ENCODE measurements around the gene BEST2.

DNA sequence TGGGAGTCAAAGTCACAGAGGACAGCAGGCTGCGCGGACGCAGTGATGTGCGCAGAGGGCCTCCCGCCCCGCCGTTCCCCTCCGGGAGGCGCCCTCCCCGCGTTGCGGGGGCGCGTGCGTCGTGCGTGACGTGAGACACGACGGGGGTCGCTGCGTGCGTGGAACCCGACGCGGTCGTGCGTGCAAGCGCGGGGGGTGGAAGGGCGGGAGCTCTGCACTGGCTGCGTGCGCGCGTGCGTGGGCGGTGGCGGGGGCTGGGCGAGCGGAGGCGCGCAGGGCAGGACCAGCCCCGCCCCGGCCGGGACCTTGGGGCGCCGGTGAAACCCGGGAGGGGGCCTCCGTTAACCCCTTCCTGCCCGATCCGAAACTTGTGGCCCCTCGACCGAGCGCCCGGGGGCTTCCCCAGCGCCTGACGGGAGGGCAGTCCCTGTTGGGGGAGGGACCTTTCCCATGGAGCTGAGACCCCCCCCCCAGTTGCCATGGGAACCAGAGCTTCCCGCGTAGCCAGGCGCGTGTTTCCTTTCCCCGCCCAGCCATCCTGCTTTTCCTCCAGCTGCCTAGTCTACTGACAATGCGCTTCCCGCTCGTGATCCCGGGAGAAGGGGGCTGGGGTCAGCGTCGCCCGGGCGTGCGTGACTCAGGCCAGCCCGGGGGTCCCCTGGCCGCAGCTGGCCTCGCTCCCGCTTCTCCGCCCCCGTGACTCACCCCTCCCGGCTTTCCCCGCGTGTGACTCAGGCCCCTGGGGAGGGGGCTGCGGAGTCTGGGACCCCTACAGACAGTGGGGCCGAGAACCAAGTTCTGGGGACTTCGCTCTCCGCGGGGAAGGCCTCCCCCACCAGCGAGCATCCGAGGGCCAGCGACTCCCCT is 31.1 kb downstream of the BEST2 start:
- TF ChIP-seq, protein P1, sequence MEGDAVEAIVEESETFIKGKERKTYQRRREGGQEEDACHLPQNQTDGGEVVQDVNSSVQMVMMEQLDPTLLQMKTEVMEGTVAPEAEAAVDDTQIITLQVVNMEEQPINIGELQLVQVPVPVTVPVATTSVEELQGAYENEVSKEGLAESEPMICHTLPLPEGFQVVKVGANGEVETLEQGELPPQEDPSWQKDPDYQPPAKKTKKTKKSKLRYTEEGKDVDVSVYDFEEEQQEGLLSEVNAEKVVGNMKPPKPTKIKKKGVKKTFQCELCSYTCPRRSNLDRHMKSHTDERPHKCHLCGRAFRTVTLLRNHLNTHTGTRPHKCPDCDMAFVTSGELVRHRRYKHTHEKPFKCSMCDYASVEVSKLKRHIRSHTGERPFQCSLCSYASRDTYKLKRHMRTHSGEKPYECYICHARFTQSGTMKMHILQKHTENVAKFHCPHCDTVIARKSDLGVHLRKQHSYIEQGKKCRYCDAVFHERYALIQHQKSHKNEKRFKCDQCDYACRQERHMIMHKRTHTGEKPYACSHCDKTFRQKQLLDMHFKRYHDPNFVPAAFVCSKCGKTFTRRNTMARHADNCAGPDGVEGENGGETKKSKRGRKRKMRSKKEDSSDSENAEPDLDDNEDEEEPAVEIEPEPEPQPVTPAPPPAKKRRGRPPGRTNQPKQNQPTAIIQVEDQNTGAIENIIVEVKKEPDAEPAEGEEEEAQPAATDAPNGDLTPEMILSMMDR (IDR thresholded peaks at IDR 0.05; ENCODE audit: poor library complexity, severe bottlenecking): peak; percentile 36
- no peak for TF ChIP-seq RAD21 (conservative IDR thresholded peaks at IDR 0.05)
- no peak for TF ChIP-seq EZH2 (IDR thresholded peaks at IDR 0.05; ENCODE audit: borderline replicate concordance, insufficient read depth, low read length, poor library complexity, severe bottlenecking)
- TF ChIP-seq EP300 (conservative IDR thresholded peaks at IDR 0.05; ENCODE audit: poor library complexity, severe bottlenecking): peak; percentile 68

All from neural cell (in vitro differentiated cells).